ENCODE results near the gene C16orf89.
"Not testable (repeated sequence)": the region's sequence is repeated elsewhere in the genome, so short reads cannot be mapped to it uniquely, and the experiment has no call there.

DNA sequence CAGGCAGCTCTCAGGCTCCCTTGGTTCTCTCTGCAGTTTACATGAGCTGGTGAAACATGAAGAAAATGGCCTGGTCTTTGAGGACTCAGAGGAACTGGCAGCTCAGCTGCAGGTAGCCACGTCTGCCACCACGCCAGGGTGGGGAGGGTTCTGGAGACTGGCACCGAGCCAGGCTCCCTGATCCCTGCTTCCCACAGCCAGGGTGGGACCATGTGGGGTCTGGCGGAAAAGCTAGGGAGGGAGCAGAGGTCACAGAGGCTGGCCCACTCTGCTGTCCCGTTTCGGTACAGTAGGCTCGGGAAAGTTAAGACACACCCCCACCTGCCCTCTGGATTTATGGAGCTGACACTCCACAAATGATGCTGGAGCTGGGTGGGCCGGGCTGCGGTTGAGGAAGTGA is 17.9 kb upstream of the C16orf89 start:
- TF ChIP-seq, protein P1, sequence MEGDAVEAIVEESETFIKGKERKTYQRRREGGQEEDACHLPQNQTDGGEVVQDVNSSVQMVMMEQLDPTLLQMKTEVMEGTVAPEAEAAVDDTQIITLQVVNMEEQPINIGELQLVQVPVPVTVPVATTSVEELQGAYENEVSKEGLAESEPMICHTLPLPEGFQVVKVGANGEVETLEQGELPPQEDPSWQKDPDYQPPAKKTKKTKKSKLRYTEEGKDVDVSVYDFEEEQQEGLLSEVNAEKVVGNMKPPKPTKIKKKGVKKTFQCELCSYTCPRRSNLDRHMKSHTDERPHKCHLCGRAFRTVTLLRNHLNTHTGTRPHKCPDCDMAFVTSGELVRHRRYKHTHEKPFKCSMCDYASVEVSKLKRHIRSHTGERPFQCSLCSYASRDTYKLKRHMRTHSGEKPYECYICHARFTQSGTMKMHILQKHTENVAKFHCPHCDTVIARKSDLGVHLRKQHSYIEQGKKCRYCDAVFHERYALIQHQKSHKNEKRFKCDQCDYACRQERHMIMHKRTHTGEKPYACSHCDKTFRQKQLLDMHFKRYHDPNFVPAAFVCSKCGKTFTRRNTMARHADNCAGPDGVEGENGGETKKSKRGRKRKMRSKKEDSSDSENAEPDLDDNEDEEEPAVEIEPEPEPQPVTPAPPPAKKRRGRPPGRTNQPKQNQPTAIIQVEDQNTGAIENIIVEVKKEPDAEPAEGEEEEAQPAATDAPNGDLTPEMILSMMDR (IDR thresholded peaks at IDR 0.05) = not testable (repeated sequence)
- TF ChIP-seq POLR2A (IDR thresholded peaks at IDR 0.05; ENCODE audit: low read depth); POLR2AphosphoS5 (IDR thresholded peaks at IDR 0.05); EP300 (IDR thresholded peaks at IDR 0.05): not testable (repeated sequence)

All from esophagus muscularis mucosa (tissue), 4 donors.